HEK293T (cell line): ENCODE data around the gene ARHGAP6.

Experiments used
- CTCF ChIA-PET: fragments of 350-600 bp; formaldehyde crosslinking; extraction: SDS; loops from one replicate; lab custom pipeline; 2021; ENCODE audit warnings: antibody characterized with exemption, inconsistent platforms; lab: Yijun Ruan, JAX
- POLR2A ChIA-PET: fragments of 350-600 bp; formaldehyde crosslinking; extraction: SDS; loops from one replicate; lab custom pipeline; 2020; ENCODE audit warnings: antibody characterized with exemption, inconsistent platforms; lab: Yijun Ruan, JAX
- DNase-seq: peaks from one replicate; pipeline ENCODE4 v3.0.0; 2012; ENCODE audit warnings: mixed read lengths; ENCODE audit errors: extremely low spot score
- ARNT ChIP-seq: fragments of 450-650 bp; IDR thresholded peaks from 2 replicates; pipeline ENCODE4 v1.6.1; 2017; ENCODE audit warnings: mild to moderate bottlenecking
- BHLHE40 ChIP-seq: fragments of 450-650 bp; IDR thresholded peaks from 2 replicates; pipeline ENCODE4 v1.6.1; 2016; ENCODE audit warnings: mild to moderate bottlenecking, moderate library complexity, borderline replicate concordance
- CTBP1 ChIP-seq: fragments of 450-650 bp; IDR thresholded peaks from 2 replicates; pipeline ENCODE4 v1.6.1; 2016; ENCODE audit warnings: borderline replicate concordance
- ELF4 ChIP-seq: fragments of 450-650 bp; IDR thresholded peaks from 2 replicates; pipeline ENCODE4 v1.6.1; 2017; ENCODE audit warnings: antibody characterized with exemption
- FOXA1 ChIP-seq: fragments of 450-650 bp; IDR thresholded peaks from 2 replicates; pipeline ENCODE4 v1.6.1; 2016; ENCODE audit warnings: mild to moderate bottlenecking
- FOXK2 ChIP-seq: fragments of 450-650 bp; IDR thresholded peaks from 2 replicates; pipeline ENCODE4 v1.6.1; 2016; ENCODE audit warnings: mild to moderate bottlenecking
- FOXM1 ChIP-seq: fragments of 450-650 bp; IDR thresholded peaks from 2 replicates; pipeline ENCODE4 v1.6.1; 2017; ENCODE audit warnings: mild to moderate bottlenecking, borderline replicate concordance
- HDGF ChIP-seq: fragments of 450-650 bp; IDR thresholded peaks from 2 replicates; pipeline ENCODE4 v1.6.1; 2017; ENCODE audit warnings: antibody characterized with exemption, borderline replicate concordance
- L3MBTL2 ChIP-seq: fragments of 450-650 bp; conservative IDR thresholded peaks from 2 replicates; pipeline ENCODE4 v1.6.1; 2016; ENCODE audit warnings: mild to moderate bottlenecking
- LEF1 ChIP-seq: fragments of 450-650 bp; IDR thresholded peaks from 2 replicates; pipeline ENCODE4 v1.6.1; 2017; ENCODE audit warnings: mild to moderate bottlenecking, borderline replicate concordance
- NFRKB ChIP-seq: fragments of 450-650 bp; IDR thresholded peaks from 2 replicates; pipeline ENCODE4 v1.6.1; 2016; ENCODE audit warnings: mild to moderate bottlenecking, moderate library complexity
- PKNOX1 ChIP-seq: fragments of 450-650 bp; IDR thresholded peaks from 2 replicates; pipeline ENCODE4 v1.6.1; 2016
- SP1 ChIP-seq: fragments of 450-650 bp; IDR thresholded peaks from 2 replicates; pipeline ENCODE4 v1.6.1; 2017
- SUZ12 ChIP-seq: fragments of 450-650 bp; IDR thresholded peaks from 2 replicates; pipeline ENCODE4 v1.6.1; 2016; ENCODE audit warnings: mild to moderate bottlenecking
- TARDBP ChIP-seq: fragments of 450-650 bp; IDR thresholded peaks from 2 replicates; pipeline ENCODE4 v1.6.1; 2016
- ZNF384 ChIP-seq: fragments of 450-650 bp; IDR thresholded peaks from 2 replicates; pipeline ENCODE4 v1.6.1; 2016

The ARHGAP6 gene

GRCh38 chrX:11474021-11474420 is 191.7 kb downstream of the ARHGAP6 start:
- ChIA-PET POLR2A (no interaction called here), CTCF (no interaction called here)
- TF ChIP-seq HDGF (no peak), LEF1 (no peak), ZNF384 (no peak), FOXA1 (no peak), CTBP1 (no peak), NFRKB (no peak), ELF4 (no peak), FOXK2 (no peak), SP1 (no peak)
- DNase-seq = no peak

GRCh38 chrX:11472879-11473278 is 192.8 kb downstream of the ARHGAP6 start:
- TF ChIP-seq FOXA1 (no peak), HDGF (no peak), BHLHE40 (no peak), FOXK2 (no peak), TARDBP (no peak), FOXM1 (no peak), ZNF384 (no peak), NFRKB (no peak), LEF1 (no peak), L3MBTL2 (no peak), ARNT (no peak), ELF4 (no peak)
- ChIA-PET POLR2A (no interaction called here), CTCF (no interaction called here)
- no peak for DNase-seq

DNA sequence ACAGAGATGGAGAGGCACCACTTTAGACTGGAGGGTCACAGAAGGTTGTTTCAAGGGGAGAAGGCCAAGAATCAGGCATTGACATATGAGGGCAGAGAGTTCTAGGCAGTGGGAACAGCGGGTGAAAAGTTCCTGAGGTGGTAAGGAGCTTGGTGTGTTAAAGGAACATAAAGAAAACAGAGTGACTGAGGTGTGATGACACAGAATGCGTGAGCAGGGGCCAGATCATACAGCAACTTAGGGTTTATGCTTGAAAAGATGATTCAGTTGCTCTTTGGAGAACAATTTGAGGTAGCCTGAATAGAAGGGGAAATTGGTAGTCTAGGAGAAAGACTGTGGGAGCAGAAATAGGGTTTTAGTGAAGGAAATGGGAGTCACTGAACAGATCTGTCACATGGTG is 193.3 kb downstream of the ARHGAP6 start:
- TF ChIP-seq NFRKB (no peak), FOXK2 (no peak)
- DNase-seq = no peak
- CTCF ChIA-PET = no interaction called here
- POLR2A ChIA-PET = no interaction called here

DNA sequence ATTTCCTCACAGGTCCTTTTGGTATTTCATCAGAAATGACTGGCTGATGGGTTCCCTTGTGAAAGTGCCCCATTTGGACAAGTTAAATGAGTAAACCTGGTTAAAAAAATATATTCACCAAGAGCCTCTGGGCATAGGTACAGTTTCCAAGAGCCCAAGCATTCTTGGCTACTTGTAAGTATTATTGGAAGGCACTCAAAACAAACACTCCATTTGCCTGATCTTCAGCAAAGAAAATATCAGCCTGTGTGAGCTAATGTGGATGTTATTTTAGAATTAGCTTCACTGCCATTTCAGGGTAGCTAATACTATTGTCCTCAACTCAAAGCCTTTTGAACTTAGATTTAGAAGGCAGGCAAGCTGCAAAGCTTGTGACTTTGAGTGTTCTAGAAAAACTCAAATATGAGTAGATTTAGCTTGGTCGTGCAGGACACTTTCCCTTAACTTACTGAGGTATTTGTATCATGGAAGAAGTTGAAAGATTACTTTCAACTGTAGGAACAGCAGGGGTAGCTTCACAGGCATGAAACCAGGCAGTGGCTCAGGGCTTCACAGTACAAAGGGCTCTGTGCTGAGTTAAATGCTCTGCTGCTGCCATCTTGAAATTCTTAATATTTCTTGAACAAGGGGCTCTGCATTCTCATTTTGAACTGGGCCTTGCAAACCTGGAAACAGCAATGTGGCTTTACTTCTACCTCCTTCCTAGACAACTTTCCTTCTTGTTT is 195.3 kb downstream of the ARHGAP6 start:
- DNase-seq = no peak
- ChIA-PET CTCF (interaction anchor here (0.6 kb wide), 1 partner anchor 327 kb away, joined by 3 read pairs; no protein-coding TSS in a partner anchor), POLR2A (no interaction called here)
- TF ChIP-seq ELF4 = no peak
- TF ChIP-seq ZNF384 = no peak
- TF ChIP-seq L3MBTL2 = no peak
- TF ChIP-seq HDGF = no peak
- TF ChIP-seq ARNT = no peak
- TF ChIP-seq BHLHE40 = no peak
- no peak for TF ChIP-seq SP1
- TF ChIP-seq CTBP1 = no peak
- TF ChIP-seq TARDBP = no peak
- TF ChIP-seq PKNOX1 = no peak
- TF ChIP-seq SUZ12 = no peak
- no peak for TF ChIP-seq LEF1
- no peak for TF ChIP-seq FOXK2

DNA sequence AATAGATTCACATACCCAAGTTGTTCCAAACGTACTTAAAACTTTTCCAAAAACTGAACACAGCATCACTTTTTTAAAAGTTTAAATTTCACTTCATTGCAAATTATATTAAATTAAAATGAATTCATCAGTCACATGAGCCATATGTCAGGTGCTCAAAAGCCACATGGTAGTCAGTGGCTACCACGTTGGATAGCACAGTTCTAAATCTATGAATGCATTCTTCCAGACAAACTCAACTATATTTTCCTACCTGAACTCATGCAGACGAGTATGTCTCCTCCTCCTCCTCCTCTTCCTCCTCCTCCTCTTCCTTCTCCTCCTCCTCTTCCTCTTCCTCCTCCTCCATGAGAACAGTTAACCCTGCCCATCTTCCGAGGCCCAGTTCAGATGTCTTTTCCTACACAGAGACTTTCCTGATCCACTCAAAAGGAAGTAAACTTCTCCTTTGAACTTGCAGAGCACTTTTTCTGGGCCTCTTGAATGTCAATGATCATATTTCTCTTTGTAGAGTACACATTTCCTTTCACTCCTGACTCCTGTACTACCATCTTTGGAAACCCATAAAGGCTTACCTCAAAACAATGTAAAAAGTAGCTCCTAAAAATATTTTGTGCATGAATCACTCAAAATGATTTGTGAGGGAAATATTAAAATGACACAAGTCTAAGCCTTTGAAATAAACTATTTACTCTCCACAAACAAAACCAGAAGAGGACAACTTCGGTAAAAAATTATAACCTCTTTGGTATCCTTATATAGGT is 199.9 kb downstream of the ARHGAP6 start:
- TF ChIP-seq LEF1 (no peak), TARDBP (no peak)
- ChIA-PET POLR2A (no interaction called here), CTCF (no interaction called here)
- DNase-seq = no peak

GRCh38 chrX:11464836-11465463 is 200.8 kb downstream of the ARHGAP6 start:
- ChIA-PET POLR2A (no interaction called here), CTCF (no interaction called here)
- TF ChIP-seq ARNT (no peak), ELF4 (no peak), CTBP1 (no peak), FOXK2 (no peak), TARDBP (no peak), HDGF (no peak), FOXM1 (no peak), SP1 (no peak), FOXA1 (no peak), L3MBTL2 (no peak), BHLHE40 (no peak), SUZ12 (no peak), PKNOX1 (no peak), ZNF384 (no peak), LEF1 (no peak), NFRKB (no peak)
- DNase-seq = no peak

GRCh38 chrX:11464380-11464779 is 201.3 kb downstream of the ARHGAP6 start:
- no peak for DNase-seq
- POLR2A ChIA-PET = no interaction called here
- TF ChIP-seq LEF1 (no peak), BHLHE40 (no peak), FOXM1 (no peak), FOXK2 (no peak), HDGF (no peak), L3MBTL2 (no peak), NFRKB (no peak), PKNOX1 (no peak)
- CTCF ChIA-PET = no interaction called here
